Esophagus (tissue), 2 donors: ENCODE measurements around the gene PRIM2. TPM values are rescaled to one million over a fixed set of nuclear protein-coding genes. Genes with fewer than 3 reads are reported as not detected.
"Not testable (repeated sequence)": the region's sequence is repeated elsewhere in the genome, so short reads cannot be mapped to it uniquely, and the experiment has no call there.

Source experiments
- H3K27ac ChIP-seq, 2 donors: one replicate each; pipeline ENCODE4 v1.5.1; 2013; ENCODE audit warnings: low read depth in 2 of 2, mild to moderate bottlenecking in 2 of 2, inconsistent platforms in 1 of 2, low read length in 1 of 2, moderate library complexity in 1 of 2
- H3K27me3 ChIP-seq, 2 donors: one replicate each; pipeline ENCODE4 v1.6.1; 2013; ENCODE audit warnings: low read length in 2 of 2, control low read depth in 1 of 2, mild to moderate bottlenecking in 1 of 2; ENCODE audit not compliant: insufficient read depth in 2 of 2, control insufficient read depth in 1 of 2
- H3K36me3 ChIP-seq, 2 donors: one replicate each; pipeline ENCODE4 v1.6.1; 2013; ENCODE audit warnings: low read length in 1 of 2; ENCODE audit not compliant: control insufficient read depth in 2 of 2, insufficient read depth in 2 of 2
- H3K4me1 ChIP-seq, 2 donors: one replicate each; pipeline ENCODE4 v1.6.1; 2013; ENCODE audit warnings: low read length in 1 of 2; ENCODE audit not compliant: control insufficient read depth in 2 of 2, insufficient read depth in 2 of 2
- H3K4me3 ChIP-seq, 2 donors: one replicate each; pipeline ENCODE4 v1.5.1; 2013; ENCODE audit warnings: low read length in 2 of 2, mild to moderate bottlenecking in 2 of 2, low read depth in 1 of 2, moderate library complexity in 1 of 2
- H3K9me3 ChIP-seq, 2 donors: one replicate each; pipeline ENCODE4 v1.6.1; 2013; ENCODE audit warnings: mild to moderate bottlenecking in 2 of 2, low read depth in 1 of 2, low read length in 1 of 2, moderate library complexity in 1 of 2; ENCODE audit not compliant: control insufficient read depth in 2 of 2, insufficient read depth in 1 of 2
- WGBS, 2 donors: extraction: QIAGEN DNeasy Blood & Tissue Kit; methylation state at CpG; one replicate each; pipeline ENCODE4 v1.1.7; 2013; 5-methylcytosine and 5-hydroxymethylcytosine counted together
- polyA plus RNA-seq, 2 donors: library from polyadenylated mRNA; stranded (reverse); fragments of 200-250 nt; gene quantifications; one replicate each; pipeline ENCODE4 v1.2.3, GENCODE V29; 2013
- donor health status: healthy with polysubstance abuse.
- donor health status: Bipolar disorder and iron deficiency.

PRIM2 gene
- polyA plus RNA-seq, 2 donors: 3.7 to 4.5 TPM

DNA sequence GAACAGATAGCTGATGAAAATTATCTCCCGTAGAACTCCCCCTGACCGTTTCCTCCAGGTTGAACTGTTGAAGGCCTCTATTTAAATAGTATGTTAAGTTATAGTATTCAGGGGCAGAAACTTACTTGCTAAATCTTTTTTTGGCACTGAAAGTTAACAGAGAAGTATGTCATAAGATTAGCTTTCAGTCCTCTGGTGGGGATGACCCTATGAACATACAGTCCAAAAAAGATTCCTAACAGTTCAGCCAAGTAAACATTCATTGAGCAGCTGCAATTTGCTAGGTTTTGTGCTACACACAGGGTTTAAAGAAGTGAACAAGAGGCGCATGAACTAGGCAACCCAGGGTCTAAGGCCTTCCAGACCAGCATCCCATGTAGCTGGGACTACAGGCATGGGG lies 264.2 kb downstream of the PRIM2 start:
- H3K36me3 ChIP-seq, H3K4me1 ChIP-seq, H3K27ac ChIP-seq, H3K9me3 ChIP-seq, H3K27me3 ChIP-seq, H3K4me3 ChIP-seq: not testable (repeated sequence)
- 57 to 67% methylated on average over 3 of the region's 3 CpGs for WGBS, 2 donors

- H3K27me3 ChIP-seq, H3K9me3 ChIP-seq, H3K36me3 ChIP-seq, H3K27ac ChIP-seq, H3K4me1 ChIP-seq, H3K4me3 ChIP-seq: not testable (repeated sequence)
- WGBS, 2 donors: 64 to 78% methylated on average over 3 of the region's 3 CpGs
Measured at GRCh38 chr6:57601105-57601504, 283.7 kb downstream of the PRIM2 start.

DNA sequence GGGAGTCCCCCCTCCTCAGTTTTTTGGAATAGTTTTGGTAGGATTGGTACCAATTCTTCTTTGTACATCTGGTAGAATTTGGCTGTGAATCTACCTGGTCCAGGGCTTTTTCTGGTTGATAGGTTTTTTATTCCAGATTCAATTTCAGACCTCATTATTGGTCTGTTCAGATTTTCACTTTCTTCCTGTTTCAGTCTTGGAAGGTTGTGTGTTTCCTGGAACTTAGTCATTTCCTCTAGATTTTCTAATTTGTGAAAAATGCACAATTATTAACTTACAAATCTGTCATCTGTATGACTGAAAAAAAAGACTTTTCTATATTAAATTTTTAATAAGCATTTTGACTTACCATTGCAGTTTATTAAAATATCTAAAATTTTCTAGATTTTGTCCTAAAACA lies 287.9 kb downstream of the PRIM2 start:
- H3K9me3 ChIP-seq, H3K4me3 ChIP-seq, H3K4me1 ChIP-seq, H3K27me3 ChIP-seq, H3K27ac ChIP-seq, H3K36me3 ChIP-seq: not testable (repeated sequence)

- not testable (repeated sequence) for H3K4me1 ChIP-seq, H3K27me3 ChIP-seq, H3K4me3 ChIP-seq, H3K36me3 ChIP-seq, H3K27ac ChIP-seq, H3K9me3 ChIP-seq
- WGBS, 2 donors: 93 to 96% methylated on average over 2 to 3 of the region's 3 CpGs
Measured at GRCh38 chr6:57606331-57606730, 288.9 kb downstream of the PRIM2 start.

GRCh38 chr6:57610612-57611011 lies 293.2 kb downstream of the PRIM2 start:
- not testable (repeated sequence) for H3K9me3 ChIP-seq, H3K4me1 ChIP-seq, H3K27me3 ChIP-seq, H3K4me3 ChIP-seq, H3K27ac ChIP-seq, H3K36me3 ChIP-seq
- 100% methylated on average over 1 of the region's 2 CpGs; no CpG with 5 or more reads in 1 of the 2 donors for WGBS, 2 donors

GRCh38 chr6:57618959-57619358 lies 301.5 kb downstream of the PRIM2 start:
- not testable (repeated sequence) for H3K4me3 ChIP-seq, H3K9me3 ChIP-seq, H3K27ac ChIP-seq, H3K27me3 ChIP-seq, H3K4me1 ChIP-seq, H3K36me3 ChIP-seq
- whole genome bisulfite sequencing, 2 donors: 93 to 97% methylated on average over 6 of the region's 6 CpGs

DNA sequence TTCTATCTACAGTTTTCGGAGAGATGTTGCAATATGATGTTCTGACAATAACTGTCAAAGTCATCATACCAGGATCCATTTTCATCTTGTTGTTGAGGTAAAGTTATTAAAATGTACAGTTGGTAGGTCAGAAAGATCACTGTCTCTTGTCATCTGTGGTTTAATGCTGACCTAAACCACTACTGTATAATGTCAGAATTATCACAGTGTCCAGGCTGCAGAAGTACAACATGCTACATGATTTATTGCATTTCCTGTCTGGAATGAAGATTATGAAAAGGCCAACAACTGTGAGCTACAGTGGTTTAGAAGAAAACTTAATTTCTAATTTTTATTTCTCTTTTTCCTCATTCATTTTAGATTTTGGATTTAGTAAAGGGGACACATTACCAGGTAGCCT lies 314.3 kb downstream of the PRIM2 start:
- not testable (repeated sequence) for H3K36me3 ChIP-seq
- WGBS, 2 donors: 91 to 100% methylated on average over 1 of the region's 1 CpG

DNA sequence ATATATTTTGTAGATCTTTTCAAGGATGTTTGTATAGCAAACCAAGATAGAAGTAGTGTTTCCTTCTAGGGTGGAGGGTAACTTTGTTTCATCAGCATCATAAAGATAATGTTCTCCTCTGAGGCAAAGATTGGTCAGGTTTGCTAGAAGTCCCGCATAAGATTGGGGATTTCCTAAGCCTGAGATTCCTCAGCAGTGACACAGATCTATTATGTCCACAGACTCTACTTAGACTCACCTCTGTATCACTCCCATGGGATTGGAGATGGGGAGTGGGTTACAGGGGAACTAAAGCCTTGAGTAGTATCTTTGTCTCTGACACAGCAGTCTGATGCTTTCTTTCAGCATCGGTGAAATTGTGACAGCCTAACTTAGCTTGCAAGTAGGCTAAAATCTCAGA lies 341.1 kb downstream of the PRIM2 start:
- not testable (repeated sequence) for H3K27me3 ChIP-seq, H3K36me3 ChIP-seq, H3K4me1 ChIP-seq, H3K27ac ChIP-seq, H3K4me3 ChIP-seq, H3K9me3 ChIP-seq
- 86 to 94% methylated on average over 2 of the region's 2 CpGs for WGBS, 2 donors

More for the DNA sequence above, 314.3 kb downstream of the PRIM2 start:
- not testable (repeated sequence) for H3K27me3 ChIP-seq, H3K27ac ChIP-seq, H3K4me1 ChIP-seq, H3K4me3 ChIP-seq, H3K9me3 ChIP-seq

DNA sequence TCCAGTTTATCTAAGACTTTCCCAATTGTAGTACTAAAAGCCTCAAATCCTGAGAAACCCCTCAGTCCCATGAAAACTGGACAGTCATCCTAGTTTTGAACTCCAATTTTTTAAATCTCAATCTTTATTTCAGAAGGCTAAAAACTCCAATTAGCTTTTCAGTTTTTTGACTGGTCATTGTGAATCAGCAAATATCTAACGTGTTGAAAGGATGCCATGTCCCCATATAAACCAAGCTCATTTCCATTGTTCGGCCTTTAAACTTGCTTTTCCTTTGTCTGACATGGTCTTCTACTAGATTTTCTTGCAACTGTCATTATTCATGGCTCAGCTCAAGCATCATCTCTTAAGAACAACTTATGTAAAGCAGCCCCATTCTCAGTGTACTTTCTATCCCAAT lies 342.4 kb downstream of the PRIM2 start:
- not testable (repeated sequence) for H3K27me3 ChIP-seq, H3K36me3 ChIP-seq, H3K4me1 ChIP-seq, H3K9me3 ChIP-seq, H3K27ac ChIP-seq, H3K4me3 ChIP-seq
- 68 to 74% methylated on average over 2 of the region's 2 CpGs for WGBS, 2 donors

DNA sequence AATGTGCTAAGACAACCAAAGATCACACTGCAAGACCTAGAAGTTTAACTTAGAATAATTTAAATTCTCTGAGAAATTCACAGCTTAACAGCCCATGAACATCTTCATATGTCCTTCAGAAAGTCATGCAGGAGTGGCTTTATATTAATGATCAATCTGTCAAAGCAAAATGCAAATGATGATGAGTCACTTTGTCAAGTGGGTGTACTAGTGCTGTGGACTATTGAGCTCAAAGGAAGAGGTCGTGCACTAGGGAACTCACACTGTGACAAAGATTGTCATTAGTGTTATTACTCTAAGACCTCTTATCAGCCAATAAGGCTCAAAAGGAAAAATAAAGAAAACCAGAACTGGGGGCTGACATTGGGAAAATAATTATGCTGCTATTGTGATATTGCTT lies 343.5 kb downstream of the PRIM2 start:
- not testable (repeated sequence) for H3K27ac ChIP-seq, H3K4me3 ChIP-seq, H3K27me3 ChIP-seq, H3K4me1 ChIP-seq, H3K36me3 ChIP-seq, H3K9me3 ChIP-seq
- WGBS, 2 donors: 61 to 65% methylated on average over 1 of the region's 1 CpG

DNA sequence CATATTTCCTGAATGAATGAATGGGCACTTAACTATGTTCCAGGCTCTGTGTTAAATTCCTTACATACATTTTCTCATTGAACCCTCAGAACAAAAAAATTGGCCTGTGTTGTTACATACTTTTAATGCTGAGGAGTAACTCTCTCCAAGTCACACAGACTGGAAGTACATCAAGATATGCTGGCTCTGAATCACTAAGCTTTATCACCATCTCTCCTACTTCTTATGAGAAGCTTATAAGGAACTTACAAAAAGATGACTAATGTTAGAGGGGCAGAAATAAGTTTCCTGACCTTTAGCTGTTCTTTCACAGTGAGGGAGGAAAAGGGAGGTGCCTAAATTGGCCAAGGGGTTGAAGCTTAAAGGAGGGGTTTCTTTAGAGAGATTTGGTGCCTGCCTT lies 350.7 kb downstream of the PRIM2 start:
- H3K4me1 ChIP-seq, H3K9me3 ChIP-seq, H3K4me3 ChIP-seq, H3K27me3 ChIP-seq, H3K36me3 ChIP-seq, H3K27ac ChIP-seq: not testable (repeated sequence)
